GM21576 (cell line): Measurements from ENCODE around the gene KCTD4.

Experiments
- ATAC-seq: cut with Tn5 transposase; IDR thresholded peaks from one replicate; pipeline ENCODE4 v1.9.1; 2021; ENCODE audit warnings: mild to moderate bottlenecking, moderate library complexity; ENCODE audit not compliant: unreplicated experiment

The KCTD4 gene

DNA sequence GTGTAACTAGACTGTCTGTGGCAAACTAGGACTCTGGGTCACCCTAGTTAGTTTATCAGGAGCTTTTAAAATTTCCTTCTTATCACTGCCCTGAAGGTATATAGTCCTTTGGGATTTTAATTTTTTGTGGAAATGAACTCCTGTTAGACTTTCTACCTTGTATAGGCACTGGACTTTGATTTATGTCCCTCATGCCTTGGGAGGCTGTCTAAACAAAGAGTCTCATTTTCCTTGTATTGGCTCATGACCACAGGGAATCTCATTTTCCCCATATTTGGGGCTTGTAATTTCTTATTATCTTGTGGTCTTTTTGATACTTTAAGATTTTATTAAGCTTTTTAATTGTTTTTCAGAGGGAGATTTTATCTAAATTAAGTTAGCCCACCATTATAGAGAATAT, 21.4 kb downstream of the KCTD4 start:
- no peak for ATAC-seq

DNA sequence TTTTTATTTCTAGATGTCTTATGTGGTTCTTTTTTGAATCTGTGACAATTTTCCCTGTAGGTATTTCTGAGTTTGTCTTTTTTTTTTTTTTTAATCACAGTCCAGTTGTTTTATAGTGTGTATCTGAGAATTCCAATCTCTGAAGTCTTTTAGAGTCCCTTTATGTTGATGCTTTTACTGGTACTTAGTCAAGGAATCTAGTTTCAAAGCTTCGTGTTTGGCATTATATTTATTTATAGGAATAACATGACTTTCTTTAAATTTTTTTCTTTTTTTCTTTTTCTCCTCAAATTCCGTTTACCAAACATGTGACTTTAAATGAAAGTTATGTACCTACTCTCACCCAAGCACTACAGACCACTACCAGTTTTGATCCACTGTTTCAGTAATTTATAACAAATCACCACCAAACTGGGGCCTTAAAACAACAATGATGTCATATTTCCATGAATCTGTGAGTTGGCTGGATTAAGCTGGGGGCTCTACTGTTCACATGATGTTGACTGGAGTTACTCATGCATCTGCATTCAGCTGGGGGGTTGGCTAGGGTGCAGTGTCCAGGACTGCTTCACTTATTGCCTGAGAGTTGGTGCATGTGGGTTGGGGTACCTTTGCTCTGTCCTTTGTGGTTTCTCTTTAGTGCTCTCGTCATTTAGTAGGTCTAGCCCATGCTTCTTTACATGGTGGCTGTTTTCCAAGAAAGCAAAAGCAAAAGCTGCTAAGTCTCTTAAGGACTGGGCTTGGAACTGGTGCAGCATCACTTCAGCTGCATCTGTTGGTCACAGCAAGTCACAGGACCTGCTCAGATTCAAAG, 22.3 kb downstream of the KCTD4 start:
- ATAC-seq: no peak

DNA sequence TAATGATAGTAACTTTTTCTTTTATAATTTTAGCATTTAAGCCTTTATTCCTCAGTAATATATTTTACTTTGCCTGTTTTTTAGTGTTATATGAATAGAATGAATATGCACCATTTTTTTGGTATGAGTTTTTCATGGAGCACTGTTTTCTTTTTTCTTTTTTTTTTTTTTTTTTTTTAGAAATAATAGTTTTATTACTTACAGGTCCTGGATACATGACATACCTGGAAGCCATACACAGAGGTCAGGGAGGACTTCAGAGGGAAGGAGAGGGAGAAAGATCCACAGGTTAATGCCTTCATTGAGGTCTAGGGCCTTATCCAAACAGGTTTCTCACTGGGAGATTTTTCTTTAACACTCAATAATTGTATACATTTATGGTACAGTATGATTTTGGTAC, 26.4 kb downstream of the KCTD4 start:
- ATAC-seq: no peak

DNA sequence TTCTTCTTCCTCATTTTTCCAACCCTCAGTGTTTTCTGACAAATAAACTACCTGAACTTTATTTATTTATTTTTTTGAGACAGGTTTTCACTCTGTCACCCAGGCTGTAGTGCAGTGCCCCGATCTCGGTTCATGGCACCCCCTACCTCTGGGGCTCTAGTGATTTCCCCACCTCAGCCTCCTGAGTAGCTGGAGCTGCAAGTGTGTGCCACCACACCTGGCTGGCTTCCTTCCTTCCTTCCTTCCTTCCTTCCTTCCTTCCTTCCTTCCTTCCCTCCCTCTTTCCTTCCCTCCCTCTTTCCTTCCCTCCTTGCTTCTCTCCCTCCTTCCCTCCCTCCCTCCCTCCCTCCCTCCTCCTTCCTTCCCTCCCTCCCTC, 32.3 kb downstream of the KCTD4 start:
- no peak for ATAC-seq

DNA sequence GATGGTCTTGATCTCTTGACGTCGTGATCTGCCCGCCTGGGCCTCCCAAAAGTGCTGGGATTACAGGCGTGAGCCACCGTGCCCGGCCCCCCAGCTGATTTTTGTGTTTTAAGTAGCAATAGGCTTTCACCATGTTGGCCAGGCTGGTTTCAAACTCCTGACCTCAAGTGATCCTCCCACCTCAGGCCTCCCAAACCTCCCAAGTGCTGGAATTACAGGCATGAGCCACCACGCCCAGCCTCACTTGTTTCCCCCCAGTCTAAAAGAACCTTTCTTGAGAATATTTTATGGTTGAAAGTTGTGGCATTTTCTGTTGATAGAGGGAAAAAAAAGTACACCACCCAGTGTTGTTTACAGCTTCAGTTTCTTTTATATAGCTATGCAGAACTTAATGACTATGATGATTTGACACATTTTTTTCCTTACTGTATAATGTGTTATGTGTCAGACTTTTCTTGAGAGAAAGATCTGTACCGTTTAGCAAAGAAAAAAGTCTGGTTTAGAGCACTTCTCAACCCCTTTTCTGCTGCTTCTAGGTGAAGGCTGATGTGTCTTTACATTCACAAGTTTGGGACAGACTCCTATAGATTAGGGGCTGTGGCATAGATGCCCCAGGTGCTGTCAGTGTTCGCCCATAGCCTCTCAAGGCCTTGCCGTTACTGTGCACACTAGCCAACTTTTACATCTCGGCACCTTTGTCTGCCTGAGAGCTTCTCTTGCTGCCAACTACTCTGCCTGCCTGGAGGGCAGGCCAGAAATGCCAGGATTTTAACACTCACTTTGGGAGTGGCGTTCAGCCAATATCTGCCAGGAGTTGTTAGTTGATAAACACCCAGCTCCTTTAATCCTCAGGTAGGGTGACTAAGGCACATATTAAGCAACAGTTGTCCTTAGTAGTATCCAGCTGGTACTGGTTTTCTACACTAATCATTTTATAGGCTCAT, 33.0 kb downstream of the KCTD4 start:
- ATAC-seq: no peak

DNA sequence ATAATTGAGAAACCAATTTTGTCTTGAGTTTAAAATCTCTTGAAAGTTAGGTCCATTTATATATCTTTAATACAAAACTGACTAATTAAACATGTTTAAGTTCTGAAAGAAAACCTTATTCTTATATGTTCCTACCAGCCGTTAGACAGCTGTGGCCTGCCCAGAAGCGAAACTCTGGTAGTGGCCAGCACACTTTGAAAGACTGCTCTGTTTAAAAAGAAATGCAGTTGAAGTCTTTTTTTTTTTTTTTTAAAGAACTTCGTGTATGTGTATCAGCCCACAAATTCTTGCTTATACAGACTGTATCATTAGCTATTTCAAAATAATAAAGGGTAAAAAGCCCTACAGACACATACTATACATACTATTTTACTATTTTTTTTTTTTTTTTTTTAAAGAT, 34.0 kb downstream of the KCTD4 start:
- no peak for ATAC-seq

DNA sequence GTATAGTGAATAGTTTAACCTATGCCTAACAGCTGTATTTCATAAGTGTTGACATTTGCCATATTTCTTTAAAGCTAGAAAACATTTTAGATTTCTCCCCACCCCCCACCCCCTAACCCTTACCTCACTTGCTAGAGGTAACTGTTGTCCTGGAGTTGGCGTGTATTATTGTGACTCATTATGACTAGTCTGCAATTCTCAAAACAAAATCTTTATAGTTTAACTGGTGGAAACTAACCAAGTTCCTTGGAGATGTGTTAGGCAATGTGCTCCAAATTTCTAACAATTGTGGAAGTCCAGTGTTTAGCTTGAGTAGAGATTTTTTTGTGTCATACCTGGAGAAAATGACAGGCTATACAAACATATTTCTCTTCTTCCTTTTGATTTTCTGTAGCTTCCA, 38.0 kb downstream of the KCTD4 start:
- ATAC-seq: no peak

DNA sequence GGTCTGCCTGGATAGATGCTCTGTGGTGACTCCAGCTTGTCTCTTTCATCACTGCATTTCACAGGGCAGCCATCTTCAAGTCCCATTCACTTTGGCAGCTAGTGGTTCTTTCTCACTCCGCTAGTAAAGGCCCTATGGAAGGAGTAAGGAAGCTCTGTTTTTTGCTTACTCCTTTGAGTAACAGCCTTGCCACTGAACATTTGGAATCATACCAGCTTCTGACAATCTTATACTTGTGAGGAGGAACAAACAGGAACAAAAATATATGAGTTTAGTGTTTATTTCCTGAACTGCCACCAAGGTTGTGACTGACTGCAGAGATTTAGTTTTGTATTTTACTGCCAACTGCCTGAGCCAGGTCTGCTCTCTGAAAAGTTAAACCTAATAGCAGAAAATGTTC, 38.7 kb downstream of the KCTD4 start:
- no peak for ATAC-seq

DNA sequence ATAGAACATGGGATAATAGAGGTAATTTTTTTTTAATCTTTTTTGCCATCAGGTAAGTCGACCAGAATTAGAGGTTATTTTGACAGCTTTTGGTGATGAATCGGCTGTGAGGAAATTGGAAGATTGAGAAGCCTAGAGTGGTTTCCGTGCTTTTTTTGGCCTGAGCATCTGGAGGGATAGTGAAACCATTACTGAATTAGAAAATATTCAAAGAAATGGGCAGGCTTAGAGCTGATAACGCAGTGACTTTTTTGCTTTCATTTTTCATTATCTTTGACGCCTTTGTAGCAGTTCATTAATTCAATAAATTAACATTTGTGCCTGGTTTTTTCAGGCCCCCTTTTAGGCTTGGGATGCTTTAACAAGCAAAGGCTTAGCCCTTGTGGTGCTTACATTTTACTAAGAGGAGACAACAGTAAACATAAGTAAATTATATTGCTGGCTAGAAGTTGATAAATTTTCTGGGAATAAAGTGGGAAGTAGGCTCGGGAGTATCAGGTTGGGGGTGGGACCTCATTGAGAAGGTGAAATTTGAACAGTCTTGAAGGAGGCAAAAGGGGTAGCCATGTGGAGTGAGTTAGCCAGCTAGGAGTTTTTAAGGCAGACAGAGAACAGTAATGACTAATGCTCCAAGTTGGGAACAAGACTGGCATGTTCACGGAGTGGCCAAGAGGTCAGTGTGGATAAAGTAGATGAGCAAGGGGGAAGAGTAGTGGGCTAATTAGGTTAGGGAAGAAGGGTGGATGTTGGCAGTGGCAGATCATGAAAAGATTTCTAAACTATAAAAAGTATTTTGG, 44.1 kb downstream of the KCTD4 start:
- no peak for ATAC-seq

DNA sequence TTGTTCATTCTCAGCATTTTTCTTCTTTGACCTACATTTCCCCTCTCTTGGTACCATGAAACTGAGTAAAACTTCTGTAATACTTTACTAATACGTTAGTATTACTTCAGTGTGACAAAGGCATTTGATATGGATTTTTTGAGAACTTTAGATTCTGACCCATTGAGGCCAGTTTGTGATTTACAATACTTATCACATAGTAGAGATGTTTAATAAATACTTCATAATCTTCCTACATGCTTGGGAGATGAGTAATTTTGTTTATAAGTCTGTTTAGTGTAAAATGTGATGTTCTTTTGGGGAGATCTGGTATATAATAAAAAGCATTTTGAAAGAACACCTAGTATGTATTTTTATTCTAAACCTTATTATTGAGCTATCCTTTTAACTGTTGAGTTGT, 50.9 kb downstream of the KCTD4 start:
- no peak for ATAC-seq

DNA sequence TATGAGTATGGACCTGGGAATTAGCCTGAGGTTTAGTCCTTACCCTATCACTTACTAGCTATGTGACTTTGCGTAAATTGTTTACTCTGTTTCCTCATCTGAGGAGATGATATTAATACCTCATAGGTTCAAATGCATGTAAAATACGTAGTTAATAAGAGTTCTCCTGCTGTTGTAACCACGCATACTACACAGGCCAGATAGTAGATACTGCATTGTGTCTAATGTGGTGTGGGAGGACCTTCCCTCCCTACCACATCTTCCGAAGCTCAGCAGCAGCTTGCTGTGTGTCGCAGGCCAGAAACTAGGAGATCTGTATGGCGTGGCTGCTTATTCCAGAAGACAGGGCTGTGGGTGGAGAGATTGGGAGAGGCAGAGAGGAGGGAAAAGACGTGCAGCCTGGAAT, 57.5 kb downstream of the KCTD4 start:
- ATAC-seq: no peak
